AG04449 (cell line): ENCODE results near the gene CACNA2D4.
A peak's percentile ranks its signal among the peaks of the same experiment; 100 is the strongest.

Experiments used
- CTCF ChIA-PET: fragments of 350-600 bp; formaldehyde crosslinking; extraction: SDS; loops from one replicate; lab custom pipeline; 2021; ENCODE audit warnings: antibody characterized with exemption; lab: Yijun Ruan, JAX
- POLR2A ChIA-PET: fragments of 400-600, 350-600 bp; formaldehyde crosslinking; extraction: SDS; loops from one replicate; lab custom pipeline; 2020; ENCODE audit warnings: antibody characterized with exemption, inconsistent platforms; lab: Yijun Ruan, JAX
- DNase-seq: peaks from one replicate; pipeline ENCODE4 v3.0.0-alpha.2; 2010; ENCODE audit warnings: low read depth, low spot score
- H3K4me3 ChIP-seq: 2 replicates; pipeline ENCODE4 v1.5.1; 2011; ENCODE audit warnings: low read depth, mild to moderate bottlenecking, control low read depth, low read length
- TF ChIP-seq, protein P1 (sequence below): IDR thresholded peaks from one replicate; pipeline ENCODE4 v1.5.1; 2011; ENCODE audit warnings: mild to moderate bottlenecking, moderate library complexity, low read length, control low read depth, inconsistent platforms; ENCODE audit not compliant: insufficient read depth; ENCODE audit errors: missing control alignments

Gene CACNA2D4

GRCh38 chr12:1795785-1796514 is 122.5 kb downstream of the CACNA2D4 start:
- ChIA-PET POLR2A (interaction anchor here (0.7 kb wide), 1 partner anchor 105 kb away, joined by 3 read pairs; the partner anchor contains the start of gene ADIPOR2), CTCF (interaction anchor here (0.6 to 15.8 kb wide), 27 partner anchors 10 to 821 kb away, joined by 3 to 767 read pairs (median 4); partner anchors contain the start of gene WNT5B)
- TF ChIP-seq, protein P1, sequence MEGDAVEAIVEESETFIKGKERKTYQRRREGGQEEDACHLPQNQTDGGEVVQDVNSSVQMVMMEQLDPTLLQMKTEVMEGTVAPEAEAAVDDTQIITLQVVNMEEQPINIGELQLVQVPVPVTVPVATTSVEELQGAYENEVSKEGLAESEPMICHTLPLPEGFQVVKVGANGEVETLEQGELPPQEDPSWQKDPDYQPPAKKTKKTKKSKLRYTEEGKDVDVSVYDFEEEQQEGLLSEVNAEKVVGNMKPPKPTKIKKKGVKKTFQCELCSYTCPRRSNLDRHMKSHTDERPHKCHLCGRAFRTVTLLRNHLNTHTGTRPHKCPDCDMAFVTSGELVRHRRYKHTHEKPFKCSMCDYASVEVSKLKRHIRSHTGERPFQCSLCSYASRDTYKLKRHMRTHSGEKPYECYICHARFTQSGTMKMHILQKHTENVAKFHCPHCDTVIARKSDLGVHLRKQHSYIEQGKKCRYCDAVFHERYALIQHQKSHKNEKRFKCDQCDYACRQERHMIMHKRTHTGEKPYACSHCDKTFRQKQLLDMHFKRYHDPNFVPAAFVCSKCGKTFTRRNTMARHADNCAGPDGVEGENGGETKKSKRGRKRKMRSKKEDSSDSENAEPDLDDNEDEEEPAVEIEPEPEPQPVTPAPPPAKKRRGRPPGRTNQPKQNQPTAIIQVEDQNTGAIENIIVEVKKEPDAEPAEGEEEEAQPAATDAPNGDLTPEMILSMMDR: peak; percentile 88
- peak overlapping the region; percentile 47 for H3K4me3 ChIP-seq
- no peak for DNase-seq

DNA sequence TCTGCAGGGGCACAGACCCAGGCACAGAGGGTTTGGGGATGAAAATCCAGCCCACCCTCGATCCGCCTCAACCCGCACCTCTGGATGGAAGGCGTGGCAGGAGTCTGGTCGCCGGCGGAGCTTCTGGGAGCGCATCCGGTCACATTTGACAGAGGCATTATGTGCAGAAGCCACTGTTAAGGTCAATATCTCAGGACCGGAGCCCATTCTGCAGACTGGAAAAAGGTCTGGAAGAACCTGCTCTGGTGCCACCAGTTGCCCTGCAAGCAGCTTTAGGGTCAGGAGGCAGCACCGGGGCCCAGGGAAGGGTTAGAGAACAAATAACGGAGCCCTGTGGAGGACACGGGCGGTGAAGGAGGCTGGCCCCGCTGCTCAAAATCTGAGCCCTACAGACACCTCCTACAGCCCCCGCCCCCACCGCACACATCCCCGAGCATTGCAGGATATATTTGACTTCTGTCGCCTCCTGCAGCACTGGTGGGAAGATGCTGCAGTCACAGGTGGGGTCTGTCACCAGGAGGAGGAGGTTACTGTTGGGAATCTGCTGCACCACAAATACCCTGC is 123.1 kb downstream of the CACNA2D4 start:
- no peak for DNase-seq
- ChIA-PET CTCF (interaction anchor here (0.6 to 15.8 kb wide), 29 partner anchors 10 to 984 kb away, joined by 3 to 767 read pairs (median 4); partner anchors contain the start of gene WNT5B), POLR2A (interaction anchor here (0.7 kb wide), 1 partner anchor 105 kb away, joined by 3 read pairs; the partner anchor contains the start of gene ADIPOR2)
- no peak overlapping the region; the same call in 1 of the 2 replicates for H3K4me3 ChIP-seq
- TF ChIP-seq, protein P1: no peak

- DNase-seq: no peak
- TF ChIP-seq, protein P1: no peak
- POLR2A ChIA-PET: no interaction called here
- no peak overlapping the region for H3K4me3 ChIP-seq
- CTCF ChIA-PET: interaction anchor here (0.8 to 15.8 kb wide), 16 partner anchors 9 to 985 kb away, joined by 3 to 767 read pairs (median 5); partner anchors contain the start of gene WNT5B
Measured at GRCh38 chr12:1794440-1795090, 123.9 kb downstream of the CACNA2D4 start.

DNA sequence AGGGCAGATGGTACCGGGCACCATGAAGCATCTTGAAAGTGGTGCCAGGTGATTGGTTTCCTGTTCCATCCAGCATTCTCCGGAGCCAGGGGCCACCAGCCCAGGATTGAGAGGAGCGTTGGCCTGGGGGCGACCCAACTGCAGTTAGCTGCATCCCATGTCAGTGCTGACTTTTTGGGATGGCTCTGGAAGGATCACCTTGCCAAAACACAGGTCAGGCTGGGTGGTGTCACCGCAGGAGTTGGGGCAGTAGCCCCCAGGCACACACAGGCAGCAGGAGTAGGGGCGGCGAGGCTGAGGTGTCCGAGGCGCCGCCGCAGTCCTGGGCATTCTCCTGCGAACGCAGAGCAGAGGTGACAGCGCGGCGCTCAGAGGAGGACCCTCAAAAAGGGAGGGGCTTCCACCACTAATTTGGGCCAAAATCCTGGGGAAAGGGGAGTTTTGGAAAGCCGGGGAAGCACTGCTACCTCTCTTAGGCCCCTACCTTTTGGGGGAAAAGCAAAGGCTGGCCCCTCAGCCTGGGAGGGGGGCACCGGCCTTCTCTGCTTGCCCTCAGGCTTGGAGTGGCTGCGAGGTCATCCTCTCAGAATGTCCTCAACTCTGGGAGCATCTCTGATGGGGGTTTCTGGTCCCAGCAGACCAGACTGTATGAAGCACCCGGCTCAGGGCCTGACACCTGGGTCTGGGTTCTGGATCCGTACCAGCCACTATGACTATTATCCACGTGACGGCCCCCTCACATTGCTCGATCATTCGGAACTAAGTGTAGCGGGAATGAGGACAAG is 124.8 kb downstream of the CACNA2D4 start:
- no peak for DNase-seq
- CTCF ChIA-PET: interaction anchor here (0.8 to 15.8 kb wide), 8 partner anchors 11 to 986 kb away, joined by 3 to 767 read pairs (median 29); partner anchors contain the start of gene WNT5B
- no peak overlapping the region for H3K4me3 ChIP-seq
- POLR2A ChIA-PET: no interaction called here
- TF ChIP-seq, protein P1: no peak

DNA sequence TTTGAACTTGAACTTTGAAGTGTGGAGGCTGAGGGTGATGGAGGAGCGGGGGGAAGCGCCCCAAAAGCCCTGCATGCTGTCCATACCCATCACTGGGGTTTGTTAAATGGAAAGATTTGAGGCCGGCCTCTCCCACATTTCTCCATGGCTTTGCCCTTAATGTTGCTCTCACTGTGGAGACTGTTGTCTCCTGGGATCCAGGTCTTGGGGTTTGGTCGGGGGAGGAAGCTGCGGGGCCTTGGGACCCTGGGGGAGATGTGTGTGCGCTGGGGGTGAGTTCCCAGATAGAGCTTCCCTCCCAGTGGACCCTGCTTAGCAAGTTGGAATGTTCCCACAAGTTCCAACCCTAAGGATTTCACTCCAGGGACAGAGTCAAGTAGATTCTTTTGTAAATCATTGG is 126.0 kb downstream of the CACNA2D4 start:
- TF ChIP-seq, protein P1: no peak
- ChIA-PET POLR2A (no interaction called here), CTCF (interaction anchor here (0.8 to 15.8 kb wide), 16 partner anchors 7 to 795 kb away, joined by 3 to 767 read pairs (median 4); partner anchors contain the start of gene WNT5B)
- no peak for DNase-seq
- no peak overlapping the region for H3K4me3 ChIP-seq
